Activated CD4-positive, CD25-positive, alpha-beta regulatory T cell treated with anti-CD3 and anti-CD28 coated beads, Interleukin-2, amount 50 U/mL, for 16 hours (primary cell): ENCODE measurements around the gene DNAL4.

Experiments
- DNase-seq: peaks from one replicate; pipeline ENCODE4 v3.0.0-alpha.2; 2020; ENCODE audit warnings: low read depth, low spot score

DNAL4 gene, protein sequence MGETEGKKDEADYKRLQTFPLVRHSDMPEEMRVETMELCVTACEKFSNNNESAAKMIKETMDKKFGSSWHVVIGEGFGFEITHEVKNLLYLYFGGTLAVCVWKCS

DNA sequence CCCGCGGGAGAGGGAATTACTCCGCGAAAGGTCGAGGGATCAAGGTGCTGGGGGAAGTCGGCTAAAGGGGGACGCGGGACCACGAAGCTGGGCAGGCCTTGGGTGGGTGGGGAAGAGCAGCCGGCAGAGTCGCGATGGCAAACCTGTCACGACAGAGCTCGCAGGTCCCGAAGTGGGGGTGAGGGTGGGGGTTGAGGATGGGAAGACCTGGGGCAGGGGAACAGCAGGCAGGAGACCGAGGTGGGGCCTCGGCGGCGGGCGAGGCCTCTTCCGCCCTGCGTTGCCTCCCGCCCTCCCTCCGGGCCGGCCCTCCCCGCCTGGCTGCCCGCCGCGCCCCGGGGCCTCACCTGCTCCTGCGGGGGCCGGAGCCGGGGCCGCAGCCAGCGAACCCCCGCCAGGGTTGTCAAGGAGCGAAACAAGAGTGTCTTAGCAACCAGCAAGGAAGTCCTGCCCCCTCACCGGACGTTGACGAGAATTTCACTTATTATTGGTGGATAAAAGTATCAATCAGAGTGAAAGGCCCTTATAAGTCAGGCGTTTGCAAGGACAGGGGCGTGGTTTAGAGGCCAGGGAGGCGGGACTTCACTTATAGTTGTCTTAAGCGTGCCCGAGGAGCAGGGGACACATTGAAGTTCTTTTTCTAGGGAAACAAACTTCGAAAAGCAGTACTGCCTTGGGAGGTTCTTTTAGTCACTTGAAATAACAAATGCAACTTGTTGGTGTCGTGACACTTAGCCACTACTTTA, at the start of gene DNAL4:
TSS of gene DNAL4 (minus strand) at position 423 of the 746 bp plus-strand sequence. CDS start 11,412 bp downstream, outside the sequence.
- DNase-seq: peak; percentile 83

DNA sequence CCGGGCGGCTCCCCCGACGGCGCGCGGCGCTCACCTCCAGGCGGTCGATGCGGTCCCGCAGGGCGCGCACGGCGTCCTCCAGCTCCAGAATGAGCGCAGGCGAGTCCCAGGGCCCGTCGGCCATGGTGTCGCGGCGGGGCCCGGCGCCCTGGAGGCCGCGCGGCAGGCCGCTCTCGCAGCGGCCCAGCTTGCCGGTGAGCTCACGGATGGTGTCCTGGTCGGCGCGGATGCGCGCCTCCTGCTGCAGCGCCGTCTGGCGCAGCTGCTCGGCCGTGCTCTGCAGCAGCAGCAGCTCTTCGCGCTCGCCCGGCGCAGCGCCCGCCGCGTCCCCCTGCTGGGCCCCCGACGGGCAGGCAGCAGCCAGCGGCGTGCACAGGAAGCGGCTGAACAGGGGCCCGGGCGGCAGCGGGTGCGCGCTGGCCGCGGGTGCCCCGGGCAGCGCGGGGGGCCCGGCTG, 49.3 kb upstream of the DNAL4 start:
- DNase-seq: no peak

DNA sequence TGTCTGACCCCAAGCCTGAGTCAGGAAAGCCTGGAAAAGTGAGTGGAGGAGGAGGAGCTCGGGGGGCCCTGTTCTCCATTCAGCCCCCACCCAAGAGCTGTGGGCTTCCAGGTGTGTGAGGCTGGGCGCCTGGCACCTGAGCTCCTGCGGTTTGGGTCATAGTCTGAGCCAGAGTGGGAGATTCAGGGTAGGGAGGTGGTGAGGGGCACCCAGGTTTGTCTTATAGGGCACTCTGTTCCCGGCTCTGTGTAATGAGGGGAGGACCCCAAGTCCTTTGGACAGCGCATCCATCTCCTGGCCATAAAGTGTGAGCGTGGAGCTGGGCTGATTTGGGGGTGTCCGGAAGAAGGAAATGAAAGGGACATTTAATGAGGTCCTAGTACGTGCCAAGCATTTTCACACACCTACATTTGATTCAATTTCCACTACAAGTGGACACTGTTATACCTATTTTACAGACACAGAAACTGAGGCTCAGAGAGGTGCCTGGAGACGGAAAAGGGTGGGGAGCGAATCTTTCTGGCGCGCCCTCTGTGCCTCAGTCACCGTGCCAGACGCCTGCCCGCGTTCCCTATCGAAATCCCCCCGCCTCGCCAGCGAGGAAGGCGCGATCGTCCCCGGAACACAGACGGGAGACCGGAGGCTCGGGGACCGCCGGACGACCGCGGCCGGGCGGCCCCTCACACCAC, 48.7 kb upstream of the DNAL4 start:
- no peak for DNase-seq

DNA sequence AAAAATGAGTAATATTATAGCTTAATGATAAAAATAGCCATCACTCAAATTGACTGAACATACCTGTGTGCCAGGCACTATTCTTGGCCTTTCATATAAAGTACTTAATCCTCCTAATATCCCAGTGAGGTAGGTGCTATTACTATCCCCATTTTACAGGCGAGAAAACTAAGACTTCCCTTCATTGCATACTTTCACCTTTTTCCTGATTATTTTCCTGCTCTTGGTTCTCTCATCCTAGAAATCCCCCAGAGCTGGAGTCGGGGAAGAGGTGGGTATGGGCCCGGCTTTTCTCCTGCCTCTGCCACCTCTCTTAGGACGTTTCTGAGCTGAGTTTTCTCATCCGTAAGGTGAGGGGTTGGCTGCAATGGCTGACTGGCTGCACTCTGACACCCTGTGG, 47.7 kb upstream of the DNAL4 start:
- no peak for DNase-seq

DNA sequence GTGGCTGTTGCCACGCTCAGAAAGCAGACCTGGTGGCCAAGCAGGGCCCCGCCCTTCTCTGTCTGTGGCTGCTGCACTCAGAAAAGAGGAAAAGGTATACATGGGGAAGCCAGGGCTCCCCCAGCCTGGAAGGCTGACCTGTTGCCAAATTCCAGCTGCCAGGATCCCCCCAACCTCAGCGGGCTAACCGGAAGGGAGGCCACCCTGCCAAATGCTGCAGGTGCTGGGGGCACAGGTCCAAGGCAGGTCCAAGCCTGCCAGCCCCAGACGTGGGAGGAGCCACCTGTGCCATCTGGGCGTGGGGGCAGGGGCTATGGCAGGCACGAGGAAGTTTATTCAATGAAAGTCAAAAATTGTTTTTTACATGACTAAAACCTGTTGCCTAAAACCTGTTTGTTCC, 47.3 kb upstream of the DNAL4 start:
- DNase-seq: no peak

DNA sequence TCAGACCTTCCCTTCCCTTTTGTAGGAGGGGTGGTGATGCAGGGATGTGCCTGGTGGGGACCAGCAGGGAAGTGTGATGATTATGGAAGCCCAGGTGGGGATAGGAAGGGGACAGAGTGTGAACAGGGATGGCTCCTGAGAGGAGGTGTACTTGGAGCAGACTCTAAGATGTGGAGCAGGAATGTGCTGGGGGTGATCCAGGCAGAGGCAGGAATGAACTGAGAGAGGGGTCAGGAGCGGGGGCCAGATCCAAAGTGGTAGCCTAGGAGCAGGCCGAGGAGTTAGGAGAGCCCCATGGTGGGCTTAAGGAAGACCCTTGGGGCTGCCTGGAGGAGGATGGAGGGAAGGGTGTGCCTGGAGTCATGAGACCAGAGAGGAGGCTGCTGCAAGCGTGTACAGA, 46.2 kb upstream of the DNAL4 start:
- no peak for DNase-seq

DNA sequence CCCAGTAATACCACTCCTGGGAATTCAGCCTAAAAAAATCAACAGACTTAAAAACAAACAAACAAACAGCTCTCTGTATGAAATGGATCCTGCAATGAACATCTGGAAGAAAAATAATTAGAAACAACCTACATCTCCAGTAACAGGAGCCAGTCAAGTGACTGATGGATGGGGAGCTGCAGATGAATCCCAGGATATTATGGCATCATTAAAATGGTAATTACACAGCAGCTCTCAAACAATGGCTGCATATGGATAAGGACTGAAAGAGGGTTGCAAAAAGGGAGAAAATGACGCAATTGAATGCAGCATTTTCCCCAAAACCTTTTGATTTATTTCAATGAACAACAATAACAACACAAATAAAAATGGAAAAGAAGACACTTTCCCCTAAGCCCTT, 45.7 kb upstream of the DNAL4 start:
- no peak for DNase-seq

DNA sequence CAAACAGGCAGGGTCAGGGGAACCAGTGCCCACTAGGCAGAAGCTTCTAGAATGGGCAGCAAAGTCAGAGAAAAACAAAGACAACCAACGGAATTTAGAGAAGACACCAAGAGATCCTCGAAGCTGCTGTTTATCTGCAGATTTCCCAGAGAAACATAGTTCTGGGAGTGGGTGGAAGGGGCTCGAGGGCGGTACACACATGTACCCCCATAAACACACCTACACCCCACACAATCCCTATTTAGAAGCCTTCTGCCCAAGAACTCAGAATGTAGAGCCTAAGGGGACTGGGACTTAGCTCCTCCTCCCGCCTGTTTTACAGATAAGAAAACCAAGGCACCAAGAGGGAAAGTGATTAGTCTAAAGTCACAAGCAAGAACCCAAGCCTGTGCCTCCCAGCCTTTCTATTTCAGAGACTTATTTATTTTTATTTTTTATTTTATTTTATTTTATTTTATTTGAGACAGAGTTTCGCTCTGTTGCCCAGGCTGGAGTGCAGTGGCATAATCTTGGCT, 43.5 kb upstream of the DNAL4 start:
- DNase-seq: no peak

DNA sequence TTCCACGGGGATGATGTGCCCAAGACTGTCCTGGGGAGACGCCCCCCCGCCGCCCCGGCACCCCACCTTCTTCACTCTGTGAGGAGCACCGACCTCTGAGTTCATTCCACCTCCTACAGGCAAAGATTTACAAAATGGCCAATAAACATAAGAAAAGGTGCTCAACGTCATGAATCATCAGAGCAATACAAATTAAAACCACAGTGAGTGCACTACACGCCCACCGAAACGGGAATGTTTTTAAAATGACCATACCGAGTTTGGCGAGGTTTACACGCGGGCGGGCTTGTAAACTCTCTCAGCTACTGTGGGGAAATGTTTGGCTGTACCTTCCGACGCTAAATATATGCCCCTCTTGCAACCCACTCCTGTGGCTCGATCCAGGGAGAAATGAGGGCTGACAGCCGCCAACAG, 42.0 kb upstream of the DNAL4 start:
- no peak for DNase-seq

DNA sequence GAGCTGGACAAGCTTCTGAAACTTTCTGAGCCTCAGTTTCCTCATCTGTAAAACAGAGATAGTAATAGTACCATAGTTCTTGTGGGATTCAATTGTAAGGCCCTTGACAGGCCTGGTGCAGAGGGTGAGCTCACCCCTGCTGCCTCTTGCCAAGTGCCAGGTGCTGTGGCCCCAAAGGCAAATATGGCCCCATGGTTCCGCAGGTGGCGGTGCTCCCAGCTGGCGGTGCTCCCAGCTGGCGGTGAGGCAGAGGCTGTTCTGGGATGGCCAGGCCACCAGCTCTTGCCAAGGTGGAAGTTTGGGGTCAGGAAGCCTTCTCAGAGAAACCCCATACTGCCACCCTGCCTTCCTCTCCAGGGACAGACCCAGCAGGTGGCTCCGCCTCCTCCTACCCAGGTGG, 41.0 kb upstream of the DNAL4 start:
- no peak for DNase-seq

DNA sequence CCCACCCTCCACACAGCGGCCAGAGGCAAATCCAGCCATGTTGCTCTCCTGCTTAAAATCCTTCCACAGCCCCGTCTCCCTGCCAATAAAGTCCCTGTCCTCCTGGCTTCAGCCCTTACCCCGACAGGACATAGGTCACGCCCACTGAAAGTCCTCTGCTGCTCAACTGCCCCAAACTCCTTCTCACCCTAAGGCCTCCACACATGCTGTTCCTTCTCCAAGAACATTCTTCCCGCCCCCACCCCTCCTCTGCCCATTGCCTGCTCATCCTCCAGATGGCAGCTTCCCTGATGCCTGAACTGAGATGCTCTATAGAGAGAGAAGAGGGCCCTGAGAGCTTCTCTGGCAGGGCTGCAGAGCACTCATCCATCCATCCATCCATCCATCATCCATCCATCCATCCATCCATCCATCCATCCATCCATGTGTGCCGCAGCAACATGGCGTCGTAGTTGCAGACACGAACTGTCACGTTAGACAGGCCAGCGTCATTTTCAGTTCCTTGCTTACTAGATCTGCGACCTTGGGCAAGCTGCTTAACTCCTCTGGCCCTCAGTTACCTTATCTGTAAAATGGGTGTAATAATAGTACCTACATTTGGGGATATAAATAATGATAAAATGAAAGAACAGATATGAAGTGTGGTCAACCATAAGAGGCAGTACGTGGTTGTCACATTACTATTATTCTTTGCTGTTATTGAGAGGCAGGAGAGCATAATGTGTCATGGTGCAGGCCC, 40.4 kb upstream of the DNAL4 start:
- no peak for DNase-seq

DNA sequence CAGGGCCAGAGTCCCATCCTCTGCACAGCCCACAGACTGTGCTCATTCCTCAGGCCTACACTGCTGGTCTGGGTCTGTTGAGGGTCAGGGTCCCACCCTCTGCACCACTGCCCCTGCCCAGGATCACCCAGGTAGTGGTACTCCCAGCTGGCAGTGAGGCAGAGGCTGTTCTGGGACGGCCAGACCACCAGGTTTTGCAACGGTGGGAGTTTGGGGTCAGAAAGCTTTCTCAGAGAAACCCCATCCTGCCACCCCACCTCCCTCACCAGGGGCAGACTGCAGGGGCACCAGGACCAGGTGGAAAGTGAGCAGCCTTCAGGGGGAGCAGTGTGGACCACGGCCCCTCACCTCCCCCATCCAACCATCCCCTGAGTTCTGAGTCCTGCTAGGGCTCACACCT, 39.1 kb upstream of the DNAL4 start:
- no peak for DNase-seq

DNA sequence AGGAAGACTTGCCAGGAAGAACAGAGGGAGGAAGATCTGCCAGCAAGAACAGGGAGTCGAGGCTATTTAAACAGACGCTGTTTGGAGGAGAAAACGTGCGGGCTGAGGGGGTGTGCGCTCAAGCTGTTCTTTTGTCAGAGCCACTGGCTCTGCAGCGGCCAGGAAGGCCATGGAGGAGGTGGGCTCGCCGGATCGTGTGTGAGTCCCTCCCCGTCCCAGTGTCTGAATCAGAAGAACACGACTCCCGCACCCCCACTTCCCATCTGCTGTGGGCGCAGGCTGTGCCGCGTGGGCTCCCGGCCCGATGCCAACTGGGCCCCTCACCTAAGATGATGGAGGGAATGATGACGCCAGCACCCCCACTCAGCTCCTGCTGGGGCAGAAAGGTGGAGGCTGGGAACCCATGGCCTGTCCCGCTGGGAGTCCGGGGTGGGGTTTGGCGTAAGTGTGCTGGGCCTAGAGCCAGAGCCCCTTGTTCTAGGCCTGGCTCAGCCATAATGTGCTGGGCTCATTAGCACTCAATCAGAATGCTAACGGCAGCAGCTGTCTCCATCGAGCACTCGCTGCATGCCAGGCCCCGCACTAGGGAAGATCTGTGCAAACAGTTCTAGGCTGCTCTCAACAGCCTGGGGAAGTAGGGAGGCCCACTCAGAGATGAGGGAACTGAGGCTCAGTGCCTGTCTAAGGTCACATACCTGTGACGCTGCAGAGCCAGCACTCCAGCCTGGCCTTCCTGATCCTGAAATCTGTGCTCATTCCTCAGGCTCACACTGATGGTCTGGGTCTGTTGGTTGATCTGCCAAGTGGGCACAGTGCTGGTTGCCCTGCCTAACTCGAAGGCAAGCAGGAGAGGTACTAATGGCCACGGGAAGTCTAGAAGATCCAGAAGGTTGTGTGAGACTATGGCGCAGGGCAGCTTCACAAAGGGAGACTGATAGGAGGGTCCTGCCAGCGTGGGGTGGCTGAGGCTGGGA, 38.3 kb upstream of the DNAL4 start:
- no peak for DNase-seq

DNA sequence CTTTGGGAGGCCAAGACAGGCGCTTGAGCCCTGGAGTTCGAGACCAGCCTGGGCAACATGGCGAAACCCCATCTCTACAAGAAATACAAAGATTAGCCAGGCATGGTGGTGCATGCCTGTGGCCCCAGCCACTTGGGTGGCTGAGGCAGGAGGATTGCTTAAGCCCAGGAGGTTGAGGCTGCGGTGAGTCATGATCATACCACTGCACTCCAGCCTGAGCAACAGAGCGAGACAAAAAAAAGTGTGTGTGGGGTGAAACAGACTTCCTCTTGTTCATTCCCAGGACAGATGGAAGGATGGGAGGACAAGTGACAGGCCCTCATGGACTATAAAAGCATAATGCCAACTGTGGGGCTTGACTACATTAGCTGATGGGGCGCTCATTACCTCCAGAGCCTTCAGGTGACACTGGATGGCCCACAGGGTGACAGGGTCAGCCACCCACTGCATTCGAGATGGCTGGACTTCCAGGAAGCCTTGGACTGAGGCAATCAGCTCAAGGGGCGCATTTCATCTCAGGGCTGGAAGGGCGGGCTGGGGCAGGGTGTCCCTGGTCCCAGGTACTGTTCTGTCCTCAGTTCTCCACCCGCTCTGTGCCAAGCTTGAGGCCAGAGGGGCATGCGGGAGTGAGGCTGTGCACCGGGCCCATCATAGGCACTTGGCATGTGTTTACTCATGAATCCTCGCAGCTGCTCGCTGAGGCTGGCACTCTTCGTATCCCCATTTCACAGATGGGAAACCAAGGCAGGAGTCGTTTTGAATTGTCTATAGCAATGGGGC, 37.4 kb upstream of the DNAL4 start:
- no peak for DNase-seq

DNA sequence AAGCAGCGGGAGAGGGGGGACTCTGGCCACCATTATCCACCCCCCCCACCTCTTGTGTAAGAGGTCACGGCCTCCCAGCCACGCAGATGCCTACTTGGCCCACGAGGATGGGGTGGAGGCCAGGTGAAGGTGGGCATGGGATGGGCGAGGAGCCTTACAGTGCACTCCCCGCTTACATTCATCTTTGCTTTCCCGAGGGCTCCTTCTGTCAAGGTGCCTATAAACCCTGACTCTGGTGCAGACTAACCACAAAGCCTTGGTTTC, 36.8 kb upstream of the DNAL4 start:
- DNase-seq: no peak

DNA sequence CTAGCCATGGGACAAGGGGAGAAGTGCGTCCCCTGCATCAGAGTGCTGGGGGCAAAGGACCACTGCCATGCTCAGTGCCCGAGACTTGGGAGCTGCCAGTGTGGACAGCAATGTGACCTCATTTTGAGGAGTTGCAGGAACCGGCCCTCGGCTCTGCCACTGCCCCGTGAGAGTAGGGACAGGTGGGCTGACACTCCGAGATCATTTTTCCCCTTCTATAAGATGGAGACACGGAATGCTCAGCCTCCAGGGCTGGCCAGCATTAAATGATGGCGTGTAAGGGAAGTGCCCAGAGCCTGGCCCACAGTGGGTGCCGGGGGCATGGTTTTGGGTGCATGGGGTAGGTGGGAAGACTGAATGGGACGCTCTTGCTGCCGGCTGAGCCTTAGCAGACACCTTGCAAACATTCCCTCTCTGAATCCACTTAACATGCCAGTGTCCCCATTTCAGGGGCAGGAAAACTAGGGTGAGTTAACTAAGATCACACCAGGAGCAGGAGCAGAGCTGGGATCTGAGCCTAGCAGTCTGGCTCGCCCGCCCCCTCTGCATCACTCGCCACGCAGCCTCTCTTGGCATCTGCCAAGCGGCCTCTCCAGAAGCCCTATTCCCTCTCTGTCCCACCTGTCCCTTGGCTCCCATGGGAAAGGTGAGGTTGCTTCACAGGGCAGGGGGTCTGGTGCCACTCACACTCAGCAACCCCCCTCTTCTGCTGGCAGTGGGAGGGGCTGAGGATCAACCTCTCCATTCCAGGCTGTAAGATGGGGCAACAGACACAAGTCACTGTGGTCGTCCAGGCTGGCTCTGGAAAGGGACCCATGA, 36.3 kb upstream of the DNAL4 start:
- DNase-seq: no peak

DNA sequence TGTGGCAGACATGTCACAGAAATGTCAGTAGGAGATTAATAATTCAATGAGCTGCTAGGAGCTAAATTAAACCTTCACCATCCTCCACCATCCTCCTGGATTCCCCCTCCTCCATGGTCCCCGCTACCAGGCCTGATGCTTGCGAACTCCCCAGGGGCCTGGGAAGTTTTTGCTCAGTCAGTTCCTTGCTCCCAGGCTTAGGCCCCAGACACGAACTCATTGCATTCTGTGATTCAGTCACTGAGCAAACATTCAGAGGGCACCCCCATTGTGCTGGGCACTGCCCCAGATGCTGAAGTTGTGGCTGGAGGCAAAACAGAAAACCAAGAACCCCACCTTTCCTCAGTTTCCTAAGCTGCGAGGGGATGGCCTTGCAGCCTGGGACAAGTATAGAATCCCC, 35.5 kb upstream of the DNAL4 start:
- no peak for DNase-seq

DNA sequence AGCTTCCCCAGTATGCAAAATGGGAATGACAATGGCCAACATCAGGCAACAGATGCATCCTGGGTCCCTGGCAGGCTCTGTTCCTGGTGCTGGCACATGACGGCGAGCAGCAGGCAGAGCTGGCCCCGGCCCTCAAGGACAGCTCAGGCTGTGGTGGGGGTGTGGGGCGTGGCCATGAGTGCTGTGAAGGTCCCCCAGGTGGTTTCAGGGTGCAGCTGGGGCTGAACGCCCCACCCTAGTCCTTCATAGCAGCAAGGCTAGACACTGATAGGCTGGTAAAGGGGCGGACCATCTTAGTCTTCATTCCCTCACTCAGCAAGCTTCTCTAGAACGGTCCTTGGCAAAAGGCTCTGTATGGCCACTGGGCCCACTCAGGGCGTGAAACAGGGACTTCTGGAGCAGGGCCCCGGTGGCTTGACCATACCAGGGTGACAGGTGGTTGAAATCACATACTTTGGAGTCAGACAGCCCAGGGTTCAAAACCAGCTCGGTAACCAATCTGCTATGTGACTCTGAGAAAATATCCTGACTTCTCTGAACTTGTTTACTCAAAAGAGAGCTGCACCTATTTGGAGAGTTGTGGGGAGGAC, 34.8 kb upstream of the DNAL4 start:
- no peak for DNase-seq

DNA sequence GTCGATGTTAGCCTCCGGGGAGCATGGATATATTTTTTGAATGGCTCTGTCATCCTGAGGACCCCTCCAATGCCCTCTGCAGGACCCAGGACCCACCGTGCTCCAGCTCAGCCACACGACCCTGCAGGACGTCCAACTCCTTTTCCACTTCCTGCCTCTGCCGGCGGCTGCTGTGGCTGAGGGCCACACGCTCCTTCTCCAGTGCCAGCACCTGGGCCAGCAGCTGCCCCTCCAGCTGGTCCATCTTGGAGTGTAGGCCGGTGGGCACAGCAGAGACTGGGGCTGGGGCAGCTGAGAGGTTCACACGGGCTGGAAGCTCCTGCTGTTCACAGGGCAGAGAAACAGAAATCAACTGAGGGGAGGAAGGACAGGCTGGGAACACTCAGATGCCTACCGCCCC, 34.2 kb upstream of the DNAL4 start:
- DNase-seq: no peak
